ENCODE data around the gene ARNT2. TPM values are rescaled to one million over a fixed set of nuclear protein-coding genes. Genes with fewer than 3 reads are reported as not detected.

Gene ARNT2
- polyA plus RNA-seq, 1 of the 3 experiments (the other 2 are of a cell fraction): 17.0 TPM

- no peaks in the 10 kb centered on the region for H3K27me3 ChIP-seq (ENCODE audit: insufficient read depth)
- H3K4me2 ChIP-seq: no peak overlapping the region
- ChIA-PET CTCF (interaction anchor here (0.7 to 3.0 kb wide), 2 partner anchors 20 to 24 kb away, joined by 3 to 11 read pairs; no protein-coding TSS in a partner anchor), POLR2A (no interaction called here)
- peaks cover 3 to 27% of the 10 kb centered on the region in 2 experiments for H3K36me3 ChIP-seq (replicated peaks in 1 of 2; ENCODE audit: control insufficient read depth in 1 of 2, insufficient read depth in 2 of 2, low read length in 1 of 2)
- no peaks in the 10 kb centered on the region for H3K9me2 ChIP-seq
- no peaks in the 10 kb centered on the region for H3K9me3 ChIP-seq
- peaks cover 7% of the 10 kb centered on the region for H3F3A ChIP-seq (replicated peaks; ENCODE audit: insufficient read depth)
- no peak for DNase-seq
- H3K79me2 ChIP-seq (ENCODE audit: insufficient read depth): no peaks in the 10 kb centered on the region
- no peak for TF ChIP-seq EP300 (IDR thresholded peaks at IDR 0.05; ENCODE audit: borderline replicate concordance in 1 of 2, low read depth in 1 of 2, low read length in 1 of 2)
- peak; percentile 47; the same call in 1 of the 2 replicates for TF ChIP-seq REST (IDR thresholded peaks at IDR 0.05; ENCODE audit: low read depth, low read length)
- TF ChIP-seq, protein P1, sequence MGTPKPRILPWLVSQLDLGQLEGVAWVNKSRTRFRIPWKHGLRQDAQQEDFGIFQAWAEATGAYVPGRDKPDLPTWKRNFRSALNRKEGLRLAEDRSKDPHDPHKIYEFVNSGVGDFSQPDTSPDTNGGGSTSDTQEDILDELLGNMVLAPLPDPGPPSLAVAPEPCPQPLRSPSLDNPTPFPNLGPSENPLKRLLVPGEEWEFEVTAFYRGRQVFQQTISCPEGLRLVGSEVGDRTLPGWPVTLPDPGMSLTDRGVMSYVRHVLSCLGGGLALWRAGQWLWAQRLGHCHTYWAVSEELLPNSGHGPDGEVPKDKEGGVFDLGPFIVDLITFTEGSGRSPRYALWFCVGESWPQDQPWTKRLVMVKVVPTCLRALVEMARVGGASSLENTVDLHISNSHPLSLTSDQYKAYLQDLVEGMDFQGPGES (IDR thresholded peaks at IDR 0.05; ENCODE audit: low read depth, low read length): no peak
- no peak overlapping the region for H3K27ac ChIP-seq (ENCODE audit: low read depth in 2 of 2, low read length in 1 of 2)
- no peak overlapping the region for H3K9ac ChIP-seq
- 93% methylated on average over 23 of the region's 23 CpGs for WGBS (ENCODE audit: low lambda C conversion rate)
- H3K4me3 ChIP-seq (ENCODE audit: low read depth in 2 of 2, low read length in 1 of 2): no peak overlapping the region
- no peak overlapping the region for H2AFZ ChIP-seq (ENCODE audit: low read depth)
- peaks cover 0 to 6% of the 10 kb centered on the region in 2 experiments; a peak in 1 of 4 replicates for H3K4me1 ChIP-seq (ENCODE audit: control insufficient read depth in 1 of 2, insufficient read depth in 2 of 2, low read depth in 1 of 2, low read length in 1 of 2)
- H4K20me1 ChIP-seq (ENCODE audit: insufficient read depth): no peaks in the 10 kb centered on the region
These were observed 187.3 kb downstream of the ARNT2 start for GRCh38 chr15:80591471-80591870.

GRCh38 chr15:80591938-80592825 lies 188.0 kb downstream of the ARNT2 start:
- Histone ChIP-seq H3K4me1 (ENCODE audit: control insufficient read depth in 1 of 2, insufficient read depth in 2 of 2, low read depth in 1 of 2, low read length in 1 of 2) (peaks cover 0 to 6% of the 10 kb centered on the region in 2 experiments; a peak in 1 of 4 replicates), H3K9ac (no peak overlapping the region), H3K4me2 (no peak overlapping the region), H3K27ac (ENCODE audit: low read depth in 2 of 2, low read length in 1 of 2) (no peak overlapping the region), H2AFZ (ENCODE audit: low read depth) (no peak overlapping the region), H4K20me1 (ENCODE audit: insufficient read depth) (no peaks in the 10 kb centered on the region), H3K4me3 (ENCODE audit: low read depth in 2 of 2, low read length in 1 of 2) (no peak overlapping the region), H3F3A (replicated peaks; ENCODE audit: insufficient read depth) (peaks cover 7% of the 10 kb centered on the region), H3K9me2 (no peaks in the 10 kb centered on the region), H3K79me2 (ENCODE audit: insufficient read depth) (no peaks in the 10 kb centered on the region), H3K27me3 (ENCODE audit: insufficient read depth) (no peaks in the 10 kb centered on the region), H3K36me3 (replicated peaks in 1 of 2; ENCODE audit: control insufficient read depth in 1 of 2, insufficient read depth in 2 of 2, low read length in 1 of 2) (peaks cover 3 to 27% of the 10 kb centered on the region in 2 experiments), H3K9me3 (no peaks in the 10 kb centered on the region)
- ChIA-PET POLR2A (no interaction called here), CTCF (interaction anchor here (0.7 to 3.0 kb wide), 3 partner anchors 14 to 378 kb away, joined by 3 to 11 read pairs (median 4); no protein-coding TSS in a partner anchor)
- WGBS (ENCODE audit: low lambda C conversion rate): 94% methylated on average over 8 of the region's 10 CpGs
- DNase-seq: no peak
- TF ChIP-seq USF2 (IDR thresholded peaks at IDR 0.05; ENCODE audit: borderline replicate concordance, low read depth, low read length) (no peak), RAD21 (IDR thresholded peaks at IDR 0.05; ENCODE audit: low read length) (no peak), FOXM1 (IDR thresholded peaks at IDR 0.05; ENCODE audit: low read depth) (no peak), SMC3 (IDR thresholded peaks at IDR 0.05; ENCODE audit: low read depth, low read length) (no peak), RXRA (IDR thresholded peaks at IDR 0.05; ENCODE audit: borderline replicate concordance, low read depth) (no peak), TEAD4 (IDR thresholded peaks at IDR 0.05; ENCODE audit: borderline replicate concordance, insufficient read depth) (no peak), NRF1 (IDR thresholded peaks at IDR 0.05; ENCODE audit: low read depth, low read length) (no peak), YY1 (IDR thresholded peaks at IDR 0.05; ENCODE audit: low read depth) (no peak), CTCF (IDR thresholded peaks at IDR 0.05) (no peak), TAF1 (IDR thresholded peaks at IDR 0.05; ENCODE audit: borderline replicate concordance, low read depth, low read length) (no peak), GATA2 (CRISPR knock-in tag; IDR thresholded peaks at IDR 0.05) (no peak), SIN3A (IDR thresholded peaks at IDR 0.05; ENCODE audit: borderline replicate concordance, low read depth, low read length) (no peak), TCF12 (IDR thresholded peaks at IDR 0.05) (no peak)
- TF ChIP-seq, protein P2, sequence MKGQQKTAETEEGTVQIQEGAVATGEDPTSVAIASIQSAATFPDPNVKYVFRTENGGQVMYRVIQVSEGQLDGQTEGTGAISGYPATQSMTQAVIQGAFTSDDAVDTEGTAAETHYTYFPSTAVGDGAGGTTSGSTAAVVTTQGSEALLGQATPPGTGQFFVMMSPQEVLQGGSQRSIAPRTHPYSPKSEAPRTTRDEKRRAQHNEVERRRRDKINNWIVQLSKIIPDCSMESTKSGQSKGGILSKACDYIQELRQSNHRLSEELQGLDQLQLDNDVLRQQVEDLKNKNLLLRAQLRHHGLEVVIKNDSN (IDR thresholded peaks at IDR 0.05; ENCODE audit: borderline replicate concordance, low read depth): no peak
